AG09309 (cell line): ENCODE measurements around the gene LPIN1.

Experiments used
- DNase-seq: peaks from one replicate; pipeline ENCODE4 v3.0.0-alpha.2; 2010; ENCODE audit warnings: low read depth
- H3K4me3 ChIP-seq: 2 replicates; pipeline ENCODE4 v1.5.1; 2011; ENCODE audit warnings: mild to moderate bottlenecking, low read depth, low read length, moderate library complexity; ENCODE audit not compliant: control insufficient read depth
- CTCF ChIP-seq: IDR thresholded peaks from 2 replicates; pipeline ENCODE4 v1.5.1; 2011; ENCODE audit warnings: mild to moderate bottlenecking, low read depth, low read length, inconsistent platforms; ENCODE audit not compliant: insufficient read depth, control insufficient read depth; ENCODE audit errors: missing control alignments

The LPIN1 gene

GRCh38 chr2:11865805-11866204 lies 119.4 kb downstream of the LPIN1 start:
- TF ChIP-seq CTCF = no peak
- DNase-seq = no peak
- no peak overlapping the region for H3K4me3 ChIP-seq

DNA sequence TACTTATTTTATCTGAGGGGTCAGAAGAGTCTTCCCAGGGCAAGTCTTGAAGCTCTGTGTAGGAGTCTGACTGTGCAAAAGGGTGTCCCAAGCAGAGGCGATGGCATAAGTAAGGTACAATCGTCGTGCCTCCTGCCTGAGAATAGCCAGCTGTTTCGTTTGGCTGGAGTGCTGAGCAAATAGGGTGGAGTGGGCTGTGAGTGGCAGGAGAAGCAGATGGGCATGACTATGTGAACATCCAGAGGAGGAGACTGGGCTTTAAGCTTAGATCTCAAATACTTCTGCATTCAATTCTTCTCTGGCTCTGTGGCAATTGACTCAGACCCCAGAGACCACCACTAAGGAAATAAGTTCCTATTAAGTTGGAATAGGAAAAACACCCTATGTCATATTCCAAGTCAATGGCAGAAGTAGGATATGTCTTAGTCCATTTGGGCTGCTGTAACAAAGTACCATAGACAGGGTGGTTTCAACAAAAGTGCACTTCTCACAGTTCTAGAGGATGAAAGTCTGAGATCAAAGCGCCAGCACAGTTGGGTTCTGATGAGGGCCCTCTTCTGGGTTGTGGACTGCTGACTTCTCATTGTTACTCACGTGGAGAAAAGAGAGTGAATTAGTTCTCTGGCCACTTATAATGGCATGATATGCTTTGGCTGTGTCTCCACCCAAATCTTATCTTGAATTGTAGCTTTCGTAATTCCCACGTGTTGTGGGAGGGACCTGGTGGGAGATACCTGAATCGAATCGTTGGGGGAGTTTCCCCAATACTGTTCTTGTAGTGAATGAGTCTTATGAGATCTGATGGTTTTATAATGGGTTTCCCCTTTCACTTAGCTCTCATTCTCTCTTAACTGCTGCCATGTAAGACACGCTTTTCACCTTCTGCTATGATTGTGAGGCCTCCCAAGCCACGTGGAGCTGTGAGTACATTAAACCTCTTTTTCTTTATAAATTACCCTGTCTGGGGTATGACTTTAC lies 120.2 kb downstream of the LPIN1 start:
- DNase-seq = no peak
- no peak for TF ChIP-seq CTCF
- no peak overlapping the region for H3K4me3 ChIP-seq

DNA sequence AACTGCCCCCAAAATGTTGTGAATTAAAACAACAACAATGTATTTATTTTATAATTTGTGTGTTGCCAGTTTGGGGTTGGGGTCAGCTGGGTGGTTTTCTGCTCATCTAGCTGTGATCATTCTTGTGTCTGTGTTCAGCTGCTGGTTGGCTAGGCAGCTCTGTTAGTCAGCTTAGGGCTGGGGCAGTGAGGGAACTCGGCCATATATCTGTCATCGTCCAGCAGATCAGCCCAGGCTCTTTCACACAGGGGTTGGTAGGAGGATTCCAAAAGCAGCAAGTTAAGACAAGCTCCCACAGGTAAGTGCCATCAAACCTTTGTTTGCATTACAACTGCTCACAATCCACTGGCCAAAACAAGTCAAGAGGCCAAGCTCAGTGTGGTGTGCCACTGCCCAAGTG lies 121.5 kb downstream of the LPIN1 start:
- H3K4me3 ChIP-seq = no peak overlapping the region
- TF ChIP-seq CTCF = no peak
- DNase-seq = no peak

DNA sequence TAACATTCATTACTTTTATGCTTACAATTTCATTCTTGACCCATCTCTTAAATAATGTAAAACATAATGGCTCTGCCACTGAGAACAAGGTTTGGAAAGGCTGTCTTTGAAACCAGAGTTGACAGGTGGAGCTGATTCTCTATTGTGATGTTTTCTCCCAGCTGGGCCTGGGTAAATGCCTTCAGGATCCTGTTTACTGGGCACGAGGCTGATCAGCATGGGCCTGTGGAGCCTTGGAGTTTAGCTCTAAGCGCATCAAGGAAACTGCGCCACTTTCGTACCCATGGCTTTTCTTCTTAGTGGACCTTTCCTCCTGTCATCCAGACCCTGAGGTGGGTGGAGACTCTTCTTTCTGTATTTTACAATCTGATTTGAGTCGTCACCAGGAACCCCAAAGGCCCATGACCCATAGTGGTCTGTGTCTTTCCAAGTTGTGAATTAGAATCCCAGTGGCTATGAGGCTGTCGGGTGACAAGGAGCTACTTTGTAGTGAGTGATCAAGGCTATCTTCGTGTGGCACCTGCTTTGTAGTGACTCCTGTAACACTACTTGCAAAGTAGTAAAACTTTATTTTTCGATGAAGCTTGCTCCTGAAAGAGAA lies 123.1 kb downstream of the LPIN1 start:
- DNase-seq = no peak
- no peak for TF ChIP-seq CTCF
- H3K4me3 ChIP-seq = no peak overlapping the region

- DNase-seq = no peak
- no peak for TF ChIP-seq CTCF
- H3K4me3 ChIP-seq = no peak overlapping the region
Observed at GRCh38 chr2:11870064-11870463, 123.6 kb downstream of the LPIN1 start.

GRCh38 chr2:11870584-11870983 lies 124.2 kb downstream of the LPIN1 start:
- no peak for TF ChIP-seq CTCF
- no peak for DNase-seq
- H3K4me3 ChIP-seq = no peak overlapping the region
